ENCODE results near the gene GRPEL1. TPM values are rescaled to one million over a fixed set of nuclear protein-coding genes. Genes with fewer than 3 reads are reported as not detected.
"Not testable (repeated sequence)": the region's sequence is repeated elsewhere in the genome, so short reads cannot be mapped to it uniquely, and the experiment has no call there.

Gene GRPEL1
- total RNA-seq, 2 donors from 2014 or later = 18.5 to 25.5 TPM

GRCh38 chr4:7083597-7084563 lies 16.0 kb upstream of the GRPEL1 start:
- Mint-ChIP-seq H3K9me3 (peaks cover 26% of the 10 kb centered on the region), H3K27ac (no peak overlapping the region), H3K36me3 (ENCODE audit: low read depth) (no peaks in the 10 kb centered on the region), H3K4me3 (no peak overlapping the region), H3K27me3 (ENCODE audit: insufficient read depth) (peaks cover 61% of the 10 kb centered on the region), H3K4me1 (no peaks in the 10 kb centered on the region)
- TF ChIP-seq CTCF (conservative IDR thresholded peaks at IDR 0.05) = no peak
- no peak overlapping the region for H3K4me3 ChIP-seq (ENCODE audit: low read length)
- no peaks in the 10 kb centered on the region for H3K4me1 ChIP-seq (ENCODE audit: control insufficient read depth, insufficient read depth, low read length)
- no peak overlapping the region for H3K9ac ChIP-seq (ENCODE audit: extremely low read depth, low read length, poor library complexity, severe bottlenecking)
- peaks cover 23% of the 10 kb centered on the region for H3K9me3 ChIP-seq (ENCODE audit: control insufficient read depth, low read length)
- 76 to 84% methylated on average over 7 to 9 of the region's 9 CpGs for WGBS, 2 experiments (ENCODE audit: insufficient coverage in 1 of 2, insufficient read length in 1 of 2)
- H3K27me3 ChIP-seq (ENCODE audit: control insufficient read depth, insufficient read depth, low read length, poor library complexity, severe bottlenecking) = peaks cover 19% of the 10 kb centered on the region
- no peaks in the 10 kb centered on the region for H3K36me3 ChIP-seq (ENCODE audit: control insufficient read depth, insufficient read depth, low read length)
- no peak for DNase-seq
- H3K27ac ChIP-seq (ENCODE audit: low read depth, low read length) = no peak overlapping the region

- H3K36me3 ChIP-seq (ENCODE audit: control insufficient read depth, insufficient read depth, low read length); DNase-seq; H3K27ac Mint-ChIP-seq; H3K9ac ChIP-seq (ENCODE audit: extremely low read depth, low read length, poor library complexity, severe bottlenecking); H3K36me3 Mint-ChIP-seq (ENCODE audit: low read depth); H3K4me3 Mint-ChIP-seq; H3K4me3 ChIP-seq (ENCODE audit: low read length); H3K4me1 ChIP-seq (ENCODE audit: control insufficient read depth, insufficient read depth, low read length); H3K9me3 ChIP-seq (ENCODE audit: control insufficient read depth, low read length); H3K4me1 Mint-ChIP-seq; H3K27ac ChIP-seq (ENCODE audit: low read depth, low read length); H3K9me3 Mint-ChIP-seq: not testable (repeated sequence)
- 77 to 100% methylated on average over 1 to 2 of the region's 2 CpGs for WGBS, 2 experiments (ENCODE audit: insufficient coverage in 1 of 2, insufficient read length in 1 of 2)
- H3K27me3 ChIP-seq (ENCODE audit: control insufficient read depth, insufficient read depth, low read length, poor library complexity, severe bottlenecking) = peaks cover 12% of the 10 kb centered on the region
- H3K27me3 Mint-ChIP-seq (ENCODE audit: insufficient read depth) = peaks cover 42% of the 10 kb centered on the region
Measured at GRCh38 chr4:7079909-7080308, 12.0 kb upstream of the GRPEL1 start.

- DNase-seq; H3K4me1 Mint-ChIP-seq; H3K4me3 ChIP-seq (ENCODE audit: low read length); H3K9me3 Mint-ChIP-seq; H3K4me1 ChIP-seq (ENCODE audit: control insufficient read depth, insufficient read depth, low read length); H3K27ac ChIP-seq (ENCODE audit: low read depth, low read length); H3K36me3 ChIP-seq (ENCODE audit: control insufficient read depth, insufficient read depth, low read length); H3K9ac ChIP-seq (ENCODE audit: extremely low read depth, low read length, poor library complexity, severe bottlenecking); H3K36me3 Mint-ChIP-seq (ENCODE audit: low read depth); H3K9me3 ChIP-seq (ENCODE audit: control insufficient read depth, low read length); H3K27ac Mint-ChIP-seq; H3K4me3 Mint-ChIP-seq: not testable (repeated sequence)
- peaks cover 12% of the 10 kb centered on the region for H3K27me3 ChIP-seq (ENCODE audit: control insufficient read depth, insufficient read depth, low read length, poor library complexity, severe bottlenecking)
- H3K27me3 Mint-ChIP-seq (ENCODE audit: insufficient read depth) = peaks cover 38% of the 10 kb centered on the region
Measured at GRCh38 chr4:7079483-7079882, 11.6 kb upstream of the GRPEL1 start.

- H3K9me3 ChIP-seq (ENCODE audit: control insufficient read depth, low read length) = no peaks in the 10 kb centered on the region
- WGBS, 2 experiments (ENCODE audit: insufficient coverage in 1 of 2, insufficient read length in 1 of 2) = 84 to 88% methylated on average over 5 of the region's 5 CpGs
- TF ChIP-seq CTCF (conservative IDR thresholded peaks at IDR 0.05) = no peak
- H3K27ac ChIP-seq (ENCODE audit: low read depth, low read length) = no peak overlapping the region
- no peaks in the 10 kb centered on the region for H3K36me3 ChIP-seq (ENCODE audit: control insufficient read depth, insufficient read depth, low read length)
- no peak overlapping the region for H3K4me3 ChIP-seq (ENCODE audit: low read length)
- Mint-ChIP-seq H3K4me3 (no peak overlapping the region), H3K27me3 (ENCODE audit: insufficient read depth) (peaks cover 29% of the 10 kb centered on the region), H3K27ac (no peak overlapping the region), H3K9me3 (peaks cover 10% of the 10 kb centered on the region), H3K36me3 (ENCODE audit: low read depth) (no peaks in the 10 kb centered on the region), H3K4me1 (no peaks in the 10 kb centered on the region)
- H3K27me3 ChIP-seq (ENCODE audit: control insufficient read depth, insufficient read depth, low read length, poor library complexity, severe bottlenecking) = peaks cover 12% of the 10 kb centered on the region
- no peak overlapping the region for H3K9ac ChIP-seq (ENCODE audit: extremely low read depth, low read length, poor library complexity, severe bottlenecking)
- DNase-seq = no peak
- H3K4me1 ChIP-seq (ENCODE audit: control insufficient read depth, insufficient read depth, low read length) = no peaks in the 10 kb centered on the region
Measured at GRCh38 chr4:7078025-7078424, 10.2 kb upstream of the GRPEL1 start.

All from endodermal cell (in vitro differentiated cells).